HK-2 (cell line): ENCODE results near the gene ZNF689.
A peak's percentile ranks its signal among the peaks of the same experiment; 100 is the strongest.
"Not testable (repeated sequence)": the region's sequence is repeated elsewhere in the genome, so short reads cannot be mapped to it uniquely, and the experiment has no call there.

Source experiments
- DNase-seq: peaks from one replicate; pipeline ENCODE4 v3.0.0-alpha.2; 2018; ENCODE audit not compliant: unreplicated experiment

ZNF689 gene

GRCh38 chr16:30600215-30600614 is 10.0 kb downstream of the ZNF689 start:
- DNase-seq: no peak

- no peak for DNase-seq
These were observed 17.3 kb downstream of the ZNF689 start for GRCh38 chr16:30592871-30593270.

- DNase-seq: not testable (repeated sequence)
These were observed 19.3 kb downstream of the ZNF689 start for GRCh38 chr16:30590869-30591268.

GRCh38 chr16:30589582-30589981 is 20.6 kb downstream of the ZNF689 start:
- not testable (repeated sequence) for DNase-seq

GRCh38 chr16:30588651-30589050 is 21.5 kb downstream of the ZNF689 start:
- no peak for DNase-seq

GRCh38 chr16:30585400-30586191 is 24.6 kb downstream of the ZNF689 start, which contains the start of gene ZNF785:
Gene ZNF785 (minus strand): TSS chr16:30585697. CDS start chr16:30585611, 86 bp downstream.
- DNase-seq: peak; percentile 92

- peak; percentile 30 for DNase-seq
These were observed 25.2 kb downstream of the ZNF689 start for GRCh38 chr16:30585022-30585399.

- DNase-seq: no peak
These were observed 27.4 kb downstream of the ZNF689 start for GRCh38 chr16:30582611-30583340.

GRCh38 chr16:30581457-30581856 is 28.7 kb downstream of the ZNF689 start:
- DNase-seq: no peak

- DNase-seq: no peak
These were observed 35.5 kb downstream of the ZNF689 start for GRCh38 chr16:30574678-30575077.

GRCh38 chr16:30571445-30572322 is 38.5 kb downstream of the ZNF689 start, which contains the start of gene ZNF688:
Gene ZNF688 (minus strand): TSS chr16:30571714. CDS start chr16:30571629, 85 bp downstream.
- DNase-seq: peak; percentile 87

- peak; percentile 22 for DNase-seq
These were observed 39.3 kb downstream of the ZNF689 start for GRCh38 chr16:30570636-30571444.

GRCh38 chr16:30569746-30570635 is 40.2 kb downstream of the ZNF689 start:
- DNase-seq: no peak

GRCh38 chr16:30569281-30569680 is 40.9 kb downstream of the ZNF689 start:
- DNase-seq: no peak

GRCh38 chr16:30567991-30568638 is 42.1 kb downstream of the ZNF689 start:
- DNase-seq: no peak

- peak; percentile 38 for DNase-seq
These were observed 42.8 kb downstream of the ZNF689 start for GRCh38 chr16:30567160-30567990.

- DNase-seq: no peak
These were observed 43.7 kb downstream of the ZNF689 start for GRCh38 chr16:30566531-30566930.

GRCh38 chr16:30565984-30566383 is 44.2 kb downstream of the ZNF689 start:
- DNase-seq: no peak

- DNase-seq: no peak
These were observed 44.7 kb downstream of the ZNF689 start for GRCh38 chr16:30565526-30565925.
